ENCODE results near the gene CUBN.

Gene CUBN

DNA sequence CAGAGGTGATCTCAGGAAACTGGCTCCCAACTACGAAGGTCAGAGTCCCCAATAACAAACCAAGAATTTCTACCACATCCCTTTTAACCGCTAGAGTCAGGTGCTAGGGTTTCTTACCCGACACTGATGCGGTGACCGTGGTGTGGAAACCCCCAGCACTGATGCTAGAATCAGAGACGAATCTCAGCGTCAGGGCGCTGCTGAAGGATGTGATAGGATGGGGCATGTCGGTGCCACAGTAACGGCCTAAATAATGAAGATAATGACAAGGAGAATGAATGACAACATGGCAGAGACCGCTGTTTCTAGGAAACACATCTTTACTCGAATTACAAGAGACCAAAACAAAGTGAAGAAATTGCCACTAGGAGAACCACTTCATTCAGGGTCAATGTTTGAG lies 181.2 kb downstream of the CUBN start:
- H3K4me3 ChIP-seq (ENCODE audit: low read length) = no peak overlapping the region
- TF ChIP-seq, protein P1, sequence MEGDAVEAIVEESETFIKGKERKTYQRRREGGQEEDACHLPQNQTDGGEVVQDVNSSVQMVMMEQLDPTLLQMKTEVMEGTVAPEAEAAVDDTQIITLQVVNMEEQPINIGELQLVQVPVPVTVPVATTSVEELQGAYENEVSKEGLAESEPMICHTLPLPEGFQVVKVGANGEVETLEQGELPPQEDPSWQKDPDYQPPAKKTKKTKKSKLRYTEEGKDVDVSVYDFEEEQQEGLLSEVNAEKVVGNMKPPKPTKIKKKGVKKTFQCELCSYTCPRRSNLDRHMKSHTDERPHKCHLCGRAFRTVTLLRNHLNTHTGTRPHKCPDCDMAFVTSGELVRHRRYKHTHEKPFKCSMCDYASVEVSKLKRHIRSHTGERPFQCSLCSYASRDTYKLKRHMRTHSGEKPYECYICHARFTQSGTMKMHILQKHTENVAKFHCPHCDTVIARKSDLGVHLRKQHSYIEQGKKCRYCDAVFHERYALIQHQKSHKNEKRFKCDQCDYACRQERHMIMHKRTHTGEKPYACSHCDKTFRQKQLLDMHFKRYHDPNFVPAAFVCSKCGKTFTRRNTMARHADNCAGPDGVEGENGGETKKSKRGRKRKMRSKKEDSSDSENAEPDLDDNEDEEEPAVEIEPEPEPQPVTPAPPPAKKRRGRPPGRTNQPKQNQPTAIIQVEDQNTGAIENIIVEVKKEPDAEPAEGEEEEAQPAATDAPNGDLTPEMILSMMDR (conservative IDR thresholded peaks at IDR 0.05; ENCODE audit: low read depth, low read length) = no peak
- DNase-seq (ENCODE audit: low read depth) = no peak

DNA sequence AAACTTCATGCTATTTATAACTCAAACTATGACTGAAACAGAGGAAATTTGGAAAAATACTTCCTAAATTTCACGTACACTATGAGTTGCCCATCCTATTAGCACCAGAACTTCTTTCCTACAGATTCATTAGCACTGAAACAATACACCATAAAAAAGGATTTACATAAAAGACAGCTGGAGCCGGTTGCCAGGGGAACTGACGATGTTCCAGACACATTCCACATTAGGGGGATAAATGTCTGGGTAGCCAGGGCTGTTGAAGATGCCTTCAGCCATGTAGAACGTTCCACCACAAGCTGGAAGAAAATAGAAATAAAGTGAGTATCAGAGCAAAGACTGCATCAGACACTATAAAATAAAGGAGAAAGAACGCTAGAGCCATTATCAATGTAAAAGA lies 182.5 kb downstream of the CUBN start:
- no peak for DNase-seq (ENCODE audit: low read depth)
- TF ChIP-seq, protein P1 (conservative IDR thresholded peaks at IDR 0.05; ENCODE audit: low read depth, low read length) = no peak
- H3K4me3 ChIP-seq (ENCODE audit: low read length) = no peak overlapping the region

DNA sequence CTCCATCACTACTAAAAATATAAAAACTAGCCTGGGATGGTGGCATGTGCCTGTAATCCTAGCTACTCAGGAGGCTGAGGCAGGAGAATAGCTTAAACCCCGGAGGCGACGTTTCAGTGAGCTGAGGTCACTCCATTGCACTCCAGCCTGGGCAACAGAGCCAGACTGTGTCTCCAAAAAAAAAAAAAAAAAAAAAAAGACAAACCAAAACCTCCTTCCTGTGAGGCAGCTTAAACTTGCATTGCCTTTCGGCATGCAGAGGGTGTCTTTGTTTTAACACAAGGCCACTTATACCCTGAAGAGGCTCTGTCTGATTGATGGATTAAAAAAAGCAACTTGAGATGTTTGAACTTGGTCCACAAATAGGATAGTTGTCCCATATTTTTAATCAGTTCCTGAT lies 184.0 kb downstream of the CUBN start:
- no peak overlapping the region for H3K4me3 ChIP-seq (ENCODE audit: low read length)

DNA sequence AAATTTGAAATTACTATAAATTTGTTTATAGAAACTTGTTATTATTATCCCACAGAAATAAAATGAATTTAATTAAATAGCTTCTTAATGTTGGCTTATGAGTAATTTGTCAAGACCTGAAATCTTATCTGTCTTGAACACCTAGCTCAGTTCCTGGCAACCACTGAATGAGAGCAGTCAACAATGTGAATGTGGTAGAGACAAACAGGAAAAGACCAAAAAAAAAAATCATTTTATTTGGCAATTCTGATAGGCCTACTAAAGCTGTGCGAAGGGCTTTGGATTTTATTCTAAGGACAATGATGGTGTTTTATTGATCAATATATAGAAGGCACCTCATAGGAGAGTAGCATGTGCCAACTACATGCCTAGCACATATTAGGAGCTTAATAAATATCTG lies 184.6 kb downstream of the CUBN start:
- TF ChIP-seq, protein P1 (conservative IDR thresholded peaks at IDR 0.05; ENCODE audit: low read depth, low read length) = no peak
- no peak overlapping the region for H3K4me3 ChIP-seq (ENCODE audit: low read length)
- no peak for DNase-seq (ENCODE audit: low read depth)

More for the DNA sequence above, 184.0 kb downstream of the CUBN start:
- TF ChIP-seq, protein P1 (conservative IDR thresholded peaks at IDR 0.05; ENCODE audit: low read depth, low read length) = no peak
- no peak for DNase-seq (ENCODE audit: low read depth)

DNA sequence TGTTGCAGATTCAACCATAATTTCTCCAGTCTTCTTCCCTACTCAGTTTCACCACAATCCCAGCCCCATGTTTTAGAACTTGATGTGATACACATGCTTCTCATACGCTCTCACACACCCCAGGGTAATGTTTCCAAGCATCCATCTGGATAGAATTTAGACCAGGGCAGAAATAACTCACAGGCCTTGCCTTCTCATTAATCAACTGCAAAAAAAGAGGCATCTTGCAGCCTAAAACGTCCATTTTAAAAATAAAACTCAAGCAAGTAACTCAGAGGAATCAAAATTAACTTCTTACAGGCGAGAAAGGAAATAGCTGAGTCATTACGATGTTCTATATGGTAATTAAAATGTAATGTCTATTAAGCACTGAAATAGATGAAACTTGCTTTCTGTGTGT lies 185.2 kb downstream of the CUBN start:
- DNase-seq (ENCODE audit: low read depth) = no peak
- TF ChIP-seq, protein P1 (conservative IDR thresholded peaks at IDR 0.05; ENCODE audit: low read depth, low read length) = no peak
- H3K4me3 ChIP-seq (ENCODE audit: low read length) = no peak overlapping the region

DNA sequence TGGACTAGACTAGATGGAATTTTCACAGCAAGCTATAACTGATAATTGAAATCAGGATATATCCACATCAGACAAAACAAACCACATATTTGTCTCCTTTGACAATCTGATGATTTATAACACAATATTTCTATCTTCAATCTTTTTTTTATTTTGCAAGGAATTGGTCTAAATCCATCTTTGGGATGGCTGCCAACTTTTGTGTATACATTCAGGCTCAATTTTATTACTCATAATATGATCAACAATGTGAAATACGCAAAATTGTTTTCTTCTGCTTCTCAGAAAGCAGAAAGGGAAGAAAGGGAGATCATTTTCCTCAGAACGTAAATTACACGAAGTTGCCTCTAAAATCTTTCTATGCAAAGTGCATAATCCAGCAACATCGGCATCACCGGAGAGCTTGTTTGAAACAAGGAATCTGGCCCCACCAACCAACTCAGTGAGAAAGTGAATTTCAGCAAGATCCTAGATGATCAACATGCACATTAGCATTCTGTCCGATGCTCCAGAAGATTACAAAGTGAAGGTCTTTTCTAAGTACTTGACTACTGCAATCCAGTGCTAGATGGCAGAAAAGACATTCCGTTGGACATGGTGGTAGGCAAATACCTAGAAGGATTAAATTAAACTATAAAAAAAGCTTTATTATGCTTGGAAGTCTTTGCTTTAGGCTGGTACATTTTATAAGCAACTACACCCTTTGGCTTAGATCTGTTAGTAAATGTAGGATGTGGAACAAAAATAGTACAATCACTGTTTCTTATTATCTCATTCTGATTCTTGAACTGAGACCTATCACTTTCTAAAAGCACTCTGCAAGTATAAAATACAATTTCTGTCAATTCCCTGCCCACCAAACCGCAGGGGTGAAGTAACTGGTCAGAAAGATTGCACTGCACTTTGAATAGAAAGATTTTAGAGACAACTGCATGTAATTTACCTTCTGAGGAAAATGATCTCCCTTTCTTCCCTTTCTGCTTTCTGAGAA lies 186.0 kb downstream of the CUBN start:
- TF ChIP-seq, protein P1 (conservative IDR thresholded peaks at IDR 0.05; ENCODE audit: low read depth, low read length) = peak; percentile 23
- peak; percentile 66 for DNase-seq (ENCODE audit: low read depth)
- peak overlapping the region; percentile 19 for H3K4me3 ChIP-seq (ENCODE audit: low read length)

Data from retinal pigment epithelial cell (primary cell).